ENCODE measurements around the gene FADS2. TPM values are rescaled to one million over a fixed set of nuclear protein-coding genes. Genes with fewer than 3 reads are reported as not detected.

The FADS2 gene
- total RNA-seq, 4 donors from 2014 or later, result 5.4 to 24.8 (median 14.7) TPM

- TF ChIP-seq CTCF (IDR thresholded peaks at IDR 0.05; ENCODE audit: low read depth), result no peak
Measured at GRCh38 chr11:61834278-61835048, 6.4 kb downstream of the FADS2 start.

- TF ChIP-seq CTCF (IDR thresholded peaks at IDR 0.05; ENCODE audit: low read depth), result no peak
Measured at GRCh38 chr11:61836193-61836592, 8.1 kb downstream of the FADS2 start.

GRCh38 chr11:61837411-61838005 is 9.4 kb downstream of the FADS2 start:
- TF ChIP-seq CTCF (IDR thresholded peaks at IDR 0.05; ENCODE audit: low read depth), result no peak

- no peak for TF ChIP-seq CTCF (IDR thresholded peaks at IDR 0.05; ENCODE audit: low read depth)
Measured at GRCh38 chr11:61838501-61838900, 10.4 kb downstream of the FADS2 start.

- TF ChIP-seq CTCF (IDR thresholded peaks at IDR 0.05; ENCODE audit: low read depth), result no peak
Measured at GRCh38 chr11:61838921-61839320, 10.8 kb downstream of the FADS2 start.

- TF ChIP-seq CTCF (IDR thresholded peaks at IDR 0.05; ENCODE audit: low read depth), result no peak
Measured at GRCh38 chr11:61839742-61840141, 11.6 kb downstream of the FADS2 start.

GRCh38 chr11:61840371-61840770 is 12.3 kb downstream of the FADS2 start:
- TF ChIP-seq CTCF (IDR thresholded peaks at IDR 0.05; ENCODE audit: low read depth), result no peak
